HUDEP-2 (cell line): Measurements from ENCODE around the gene PTCD2.

Source experiments
- DNase-seq, 76 experiments: peaks; one replicate each; lab custom pipeline; 2025; ENCODE audit not compliant: unreplicated experiment in 76 of 76; lab: John Stamatoyannopoulos, UW

PTCD2 gene

GRCh38 chr5:72408603-72409002, 88.4 kb downstream of the PTCD2 start:
- DNase-seq, result no peak

GRCh38 chr5:72410688-72411295, 90.6 kb downstream of the PTCD2 start:
- DNase-seq, result no peak

- DNase-seq, result no peak
Measured at GRCh38 chr5:72412283-72413055, 92.3 kb downstream of the PTCD2 start.

GRCh38 chr5:72415616-72416325, 95.6 kb downstream of the PTCD2 start:
- no peak for DNase-seq

- DNase-seq, result no peak
Measured at GRCh38 chr5:72417333-72418062, 97.3 kb downstream of the PTCD2 start.
